Loucy (cell line): ENCODE results near the gene PLTP.
"Not testable (repeated sequence)": the region's sequence is repeated elsewhere in the genome, so short reads cannot be mapped to it uniquely, and the experiment has no call there.

Experiments used
- H2AFZ ChIP-seq: fragments of 200-600 bp; sonication (generic); 2 replicates; pipeline ENCODE4 v1.6.0; 2016; ENCODE audit warnings: antibody characterized with exemption, mild to moderate bottlenecking, low read length, moderate library complexity
- H3F3A ChIP-seq: fragments of 200-600 bp; 2 replicates; pipeline ENCODE4 v1.6.0; 2016; ENCODE audit warnings: antibody characterized with exemption, low read depth, mild to moderate bottlenecking
- H3K27me3 ChIP-seq: fragments of 200-600 bp; sonication (generic); 2 replicates; pipeline ENCODE4 v1.6.1; 2014; ENCODE audit warnings: low read length, mild to moderate bottlenecking; ENCODE audit not compliant: insufficient read depth, poor library complexity, severe bottlenecking
- H3K36me3 ChIP-seq: fragments of 200-600 bp; sonication (generic); 2 replicates; pipeline ENCODE4 v1.6.1; 2016; ENCODE audit warnings: low read length; ENCODE audit not compliant: insufficient read depth
- H3K4me1 ChIP-seq: fragments of 200-600 bp; sonication (generic); 2 replicates; pipeline ENCODE4 v1.5.1; 2014; ENCODE audit warnings: low read length, mild to moderate bottlenecking; ENCODE audit not compliant: insufficient read depth, poor library complexity, severe bottlenecking
- H3K4me2 ChIP-seq: fragments of 200-600 bp; sonication (generic); 2 replicates; pipeline ENCODE4 v1.6.0; 2014; ENCODE audit warnings: antibody characterized with exemption, low read length, low read depth, mild to moderate bottlenecking; ENCODE audit not compliant: poor library complexity, severe bottlenecking
- H3K4me3 ChIP-seq: fragments of 200-600 bp; sonication (generic); 2 replicates; pipeline ENCODE4 v1.5.1; 2014; ENCODE audit warnings: low read length, mild to moderate bottlenecking, mixed read lengths; ENCODE audit not compliant: poor library complexity, severe bottlenecking
- H3K79me2 ChIP-seq: fragments of 200-600 bp; sonication (generic); 2 replicates; pipeline ENCODE4 v1.6.1; 2014; ENCODE audit warnings: low read length; ENCODE audit not compliant: insufficient read depth
- H3K9ac ChIP-seq: fragments of 200-600 bp; sonication (generic); 2 replicates; pipeline ENCODE4 v1.6.0; 2014; ENCODE audit warnings: mild to moderate bottlenecking, low read depth, low read length, moderate library complexity; ENCODE audit not compliant: poor library complexity, severe bottlenecking
- H3K9me2 ChIP-seq: fragments of 200-600 bp; sonication (generic); replicated peaks from 2 replicates; pipeline ENCODE4 v1.6.1; 2016; ENCODE audit warnings: low read depth, low read length, mixed read lengths
- H3K9me3 ChIP-seq: fragments of 200-600 bp; sonication (generic); 2 replicates; pipeline ENCODE4 v1.6.1; 2014; ENCODE audit warnings: mild to moderate bottlenecking, antibody characterized with exemption, low read length, low read depth; ENCODE audit not compliant: insufficient read depth
- H4K20me1 ChIP-seq: fragments of 200-600 bp; sonication (generic); 2 replicates; pipeline ENCODE4 v1.6.0; 2014; ENCODE audit warnings: antibody characterized with exemption, low read length, mild to moderate bottlenecking; ENCODE audit not compliant: insufficient read depth, poor library complexity, severe bottlenecking
- EZH2phosphoT487 ChIP-seq: fragments of 200-600 bp; IDR thresholded peaks from 2 replicates; pipeline ENCODE4 v1.6.1; 2018; ENCODE audit warnings: antibody characterized with exemption, mild to moderate bottlenecking, moderate library complexity, borderline replicate concordance
- TF ChIP-seq, protein P1 (sequence below): fragments of 200-600 bp; sonication (generic); conservative IDR thresholded peaks from 2 replicates; pipeline ENCODE4 v1.5.1; 2014; ENCODE audit warnings: mild to moderate bottlenecking, antibody characterized with exemption, low read length

Gene PLTP

DNA sequence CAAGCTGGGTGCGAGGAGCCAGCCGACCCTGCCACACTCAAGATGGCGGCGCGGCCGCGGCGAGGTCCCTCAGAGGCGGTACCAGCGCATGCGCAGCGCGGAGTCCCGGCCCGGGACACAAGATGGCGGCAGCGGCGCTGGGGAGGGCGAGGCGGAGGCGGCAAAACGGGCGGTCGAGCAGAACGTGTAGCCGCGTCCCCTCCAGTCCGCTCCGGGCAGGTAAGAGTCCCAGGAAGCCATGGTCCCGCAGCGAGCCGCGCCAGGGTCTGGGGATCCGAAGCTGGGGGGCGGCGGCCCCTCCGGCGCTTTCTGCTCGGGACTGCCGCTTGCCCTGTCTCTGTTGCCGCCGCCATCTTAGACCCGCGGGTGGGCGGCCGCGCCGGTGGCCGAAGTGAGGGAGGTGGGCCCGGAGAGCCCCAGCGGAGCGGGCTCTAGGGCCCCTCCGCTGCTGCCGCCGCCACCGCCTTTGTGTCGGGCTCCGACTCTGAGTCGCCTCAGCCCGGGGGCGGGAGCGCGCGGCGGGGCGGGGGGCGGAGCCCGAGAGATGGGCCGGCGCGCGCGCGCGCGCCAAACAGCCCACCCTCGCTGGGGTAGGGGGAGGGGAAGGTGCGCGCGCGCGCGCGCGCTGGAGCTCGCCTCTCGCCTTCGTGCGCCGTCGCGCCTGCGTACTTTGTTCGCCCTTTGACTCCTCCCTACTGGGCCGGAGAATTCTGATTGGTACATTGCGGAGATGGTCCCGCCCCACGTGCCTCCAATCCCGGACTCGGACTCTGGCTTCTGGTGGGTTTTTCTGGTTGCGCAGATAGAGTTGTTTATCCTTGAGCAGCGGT, 22.8 kb upstream of the PLTP start, which contains the start of gene PCIF1:
TSS of gene PCIF1 (plus strand) at position 98 of the 830 bp plus-strand sequence. CDS start 4,317 bp downstream, outside the sequence.
- TF ChIP-seq EZH2phosphoT487: no peak
- TF ChIP-seq, protein P1, sequence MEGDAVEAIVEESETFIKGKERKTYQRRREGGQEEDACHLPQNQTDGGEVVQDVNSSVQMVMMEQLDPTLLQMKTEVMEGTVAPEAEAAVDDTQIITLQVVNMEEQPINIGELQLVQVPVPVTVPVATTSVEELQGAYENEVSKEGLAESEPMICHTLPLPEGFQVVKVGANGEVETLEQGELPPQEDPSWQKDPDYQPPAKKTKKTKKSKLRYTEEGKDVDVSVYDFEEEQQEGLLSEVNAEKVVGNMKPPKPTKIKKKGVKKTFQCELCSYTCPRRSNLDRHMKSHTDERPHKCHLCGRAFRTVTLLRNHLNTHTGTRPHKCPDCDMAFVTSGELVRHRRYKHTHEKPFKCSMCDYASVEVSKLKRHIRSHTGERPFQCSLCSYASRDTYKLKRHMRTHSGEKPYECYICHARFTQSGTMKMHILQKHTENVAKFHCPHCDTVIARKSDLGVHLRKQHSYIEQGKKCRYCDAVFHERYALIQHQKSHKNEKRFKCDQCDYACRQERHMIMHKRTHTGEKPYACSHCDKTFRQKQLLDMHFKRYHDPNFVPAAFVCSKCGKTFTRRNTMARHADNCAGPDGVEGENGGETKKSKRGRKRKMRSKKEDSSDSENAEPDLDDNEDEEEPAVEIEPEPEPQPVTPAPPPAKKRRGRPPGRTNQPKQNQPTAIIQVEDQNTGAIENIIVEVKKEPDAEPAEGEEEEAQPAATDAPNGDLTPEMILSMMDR: no peak
- Histone ChIP-seq H3K4me3 (peak within 1 kb of the TSS; percentile 97), H4K20me1 (peaks cover 41% of the 10 kb centered on the region), H3K79me2 (peaks cover 57% of the 10 kb centered on the region), H3K36me3 (peaks cover 26% of the 10 kb centered on the region; the same call in 1 of the 2 replicates), H3K9ac (peak within 1 kb of the TSS; percentile 99), H3K9me3 (no peaks in the 10 kb centered on the region), H3F3A (peaks cover 4% of the 10 kb centered on the region; the same call in 1 of the 2 replicates), H3K9me2 (no peaks in the 10 kb centered on the region), H2AFZ (peak within 1 kb of the TSS; percentile 89), H3K4me2 (peak within 1 kb of the TSS; percentile 96), H3K4me1 (peaks cover 11% of the 10 kb centered on the region), H3K27me3 (no peaks in the 10 kb centered on the region)

DNA sequence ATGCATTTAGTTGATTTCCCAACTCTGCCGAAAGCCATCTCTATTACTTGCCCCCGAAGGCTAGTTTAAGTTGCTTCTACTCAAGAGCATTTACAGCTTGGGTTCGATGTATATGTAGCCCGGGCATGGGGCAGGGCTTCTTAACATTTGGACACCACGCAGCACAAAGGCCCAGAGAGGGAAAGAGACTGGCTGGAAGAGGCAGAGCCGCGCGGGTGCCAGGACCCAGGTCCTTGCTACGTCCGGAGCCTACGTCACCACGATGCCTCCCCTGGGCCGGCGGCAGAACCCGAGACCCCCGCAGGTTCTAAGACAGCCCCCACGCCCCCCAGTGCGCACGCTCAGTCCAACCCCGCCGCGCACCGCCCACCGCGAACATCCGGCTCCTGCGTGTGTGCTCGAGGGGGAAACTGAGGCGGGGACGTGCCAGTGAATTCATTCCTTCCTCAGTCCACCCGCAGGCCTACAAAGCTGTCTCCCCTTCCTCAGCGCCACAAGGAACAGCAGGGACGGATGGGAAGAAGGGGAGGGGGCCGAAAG, 22.2 kb upstream of the PLTP start:
- peak overlapping the region; percentile 89 for H2AFZ ChIP-seq

GRCh38 chr20:45933266-45934045, 21.5 kb upstream of the PLTP start:
- H3K9ac ChIP-seq: peak overlapping the region; percentile 99
- no peak for TF ChIP-seq EZH2phosphoT487
- TF ChIP-seq, protein P1: peak; percentile 57
- no peaks in the 10 kb centered on the region for H3K9me3 ChIP-seq
- H3K79me2 ChIP-seq: peaks cover 50% of the 10 kb centered on the region
- H3K4me2 ChIP-seq: peak overlapping the region; percentile 91
- H2AFZ ChIP-seq: peak overlapping the region; percentile 89
- peak overlapping the region; percentile 97 for H3K4me3 ChIP-seq
- H3K4me1 ChIP-seq: peaks cover 11% of the 10 kb centered on the region
- H4K20me1 ChIP-seq: peaks cover 37% of the 10 kb centered on the region
- no peaks in the 10 kb centered on the region for H3K27me3 ChIP-seq
- no peaks in the 10 kb centered on the region for H3K9me2 ChIP-seq
- peaks cover 13% of the 10 kb centered on the region; the same call in 1 of the 2 replicates for H3K36me3 ChIP-seq
- peaks cover 4% of the 10 kb centered on the region; the same call in 1 of the 2 replicates for H3F3A ChIP-seq

More for the DNA sequence above, 22.2 kb upstream of the PLTP start:
- peaks cover 19% of the 10 kb centered on the region; the same call in 1 of the 2 replicates for H3K36me3 ChIP-seq
- H3K27me3 ChIP-seq: no peaks in the 10 kb centered on the region
- H3K4me2 ChIP-seq: peak overlapping the region; percentile 91
- TF ChIP-seq EZH2phosphoT487: no peak
- TF ChIP-seq, protein P1: no peak
- H3F3A ChIP-seq: peaks cover 4% of the 10 kb centered on the region; the same call in 1 of the 2 replicates
- no peaks in the 10 kb centered on the region for H3K9me2 ChIP-seq
- peaks cover 41% of the 10 kb centered on the region for H4K20me1 ChIP-seq
- H3K4me3 ChIP-seq: peak overlapping the region; percentile 97
- no peaks in the 10 kb centered on the region for H3K9me3 ChIP-seq
- H3K79me2 ChIP-seq: peaks cover 56% of the 10 kb centered on the region
- H3K9ac ChIP-seq: peak overlapping the region; percentile 99
- peaks cover 11% of the 10 kb centered on the region for H3K4me1 ChIP-seq

GRCh38 chr20:45931680-45932079, 19.7 kb upstream of the PLTP start:
- not testable (repeated sequence) for H3K9me2 ChIP-seq, H3K27me3 ChIP-seq, H3K9me3 ChIP-seq, H3F3A ChIP-seq, H2AFZ ChIP-seq, H3K9ac ChIP-seq, H3K4me2 ChIP-seq, H3K4me3 ChIP-seq, H3K36me3 ChIP-seq
- H4K20me1 ChIP-seq: peaks cover 21% of the 10 kb centered on the region
- peaks cover 32% of the 10 kb centered on the region for H3K79me2 ChIP-seq
- H3K4me1 ChIP-seq: peaks cover 11% of the 10 kb centered on the region
